Prostate gland (tissue), 2 donors: ENCODE measurements around the gene SGCE.

Experiments used
- POLR2A ChIP-seq: fragments of 450-650 bp; IDR thresholded peaks from one replicate; pipeline ENCODE4 v1.6.1; 2016; ENCODE audit warnings: antibody characterized with exemption, mild to moderate bottlenecking
- POLR2AphosphoS5 ChIP-seq: sonication (generic); formaldehyde crosslinking; IDR thresholded peaks from one replicate; pipeline ENCODE4 v1.6.1; 2017; ENCODE audit warnings: antibody characterized with exemption
- TF ChIP-seq, protein P1 (sequence below), 4 experiments: fragments of 200-600 bp in 2 of 4; fragments of 450-650 bp in 2 of 4; sonication (generic) in 2 of 4; IDR thresholded peaks; 1 replicate in 3 of 4; 2 replicates in 1 of 4; pipeline ENCODE4 v1.5.1; 2016 to 2019; ENCODE audit warnings: antibody characterized with exemption in 4 of 4, mild to moderate bottlenecking in 2 of 4, moderate library complexity in 2 of 4

DNA sequence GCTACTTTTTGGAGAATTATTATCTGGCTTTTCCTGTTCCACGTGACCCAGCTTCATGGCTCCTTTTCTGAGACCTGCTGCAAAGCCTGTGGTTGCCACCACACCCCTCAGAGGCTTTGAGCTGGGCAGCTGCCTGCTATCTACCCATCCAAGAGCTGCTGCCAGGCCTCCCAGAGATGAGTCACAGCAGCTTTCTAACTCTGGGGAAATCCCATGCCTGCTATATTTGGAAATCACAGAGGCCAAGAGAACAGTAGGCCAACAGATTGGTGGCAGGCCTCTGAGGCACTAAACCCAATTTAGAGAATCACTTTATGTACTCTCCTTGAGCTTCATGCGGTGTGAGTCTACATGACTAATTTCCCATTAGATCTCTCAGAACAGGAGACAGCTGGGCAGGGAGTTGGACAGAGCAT, 35.2 kb downstream of the SGCE start:
- TF ChIP-seq, protein P1, sequence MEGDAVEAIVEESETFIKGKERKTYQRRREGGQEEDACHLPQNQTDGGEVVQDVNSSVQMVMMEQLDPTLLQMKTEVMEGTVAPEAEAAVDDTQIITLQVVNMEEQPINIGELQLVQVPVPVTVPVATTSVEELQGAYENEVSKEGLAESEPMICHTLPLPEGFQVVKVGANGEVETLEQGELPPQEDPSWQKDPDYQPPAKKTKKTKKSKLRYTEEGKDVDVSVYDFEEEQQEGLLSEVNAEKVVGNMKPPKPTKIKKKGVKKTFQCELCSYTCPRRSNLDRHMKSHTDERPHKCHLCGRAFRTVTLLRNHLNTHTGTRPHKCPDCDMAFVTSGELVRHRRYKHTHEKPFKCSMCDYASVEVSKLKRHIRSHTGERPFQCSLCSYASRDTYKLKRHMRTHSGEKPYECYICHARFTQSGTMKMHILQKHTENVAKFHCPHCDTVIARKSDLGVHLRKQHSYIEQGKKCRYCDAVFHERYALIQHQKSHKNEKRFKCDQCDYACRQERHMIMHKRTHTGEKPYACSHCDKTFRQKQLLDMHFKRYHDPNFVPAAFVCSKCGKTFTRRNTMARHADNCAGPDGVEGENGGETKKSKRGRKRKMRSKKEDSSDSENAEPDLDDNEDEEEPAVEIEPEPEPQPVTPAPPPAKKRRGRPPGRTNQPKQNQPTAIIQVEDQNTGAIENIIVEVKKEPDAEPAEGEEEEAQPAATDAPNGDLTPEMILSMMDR (IDR thresholded peaks at IDR 0.05): no peak
- TF ChIP-seq POLR2AphosphoS5: peak; percentile 28
- TF ChIP-seq POLR2A: no peak
